ENCODE measurements around the gene FAM114A1. TPM values are rescaled to one million over a fixed set of nuclear protein-coding genes. Genes with fewer than 3 reads are reported as not detected.

FAM114A1 gene
- total RNA-seq, 4 donors from 2014 or later, result 59.8 to 132 (median 103) TPM

- ATAC-seq (ENCODE audit: low FRiP score) (no peak), DNase-seq (ENCODE audit: low spot score) (no peak)
- TF ChIP-seq CTCF (IDR thresholded peaks at IDR 0.05), result no peak
Measured at GRCh38 chr4:38837849-38838248, 29.8 kb upstream of the FAM114A1 start.

GRCh38 chr4:38842994-38843393, 24.6 kb upstream of the FAM114A1 start:
- no peak for DNase-seq (ENCODE audit: low spot score)
- no peak for TF ChIP-seq CTCF (IDR thresholded peaks at IDR 0.05)
- no peak for ATAC-seq (ENCODE audit: low FRiP score)

GRCh38 chr4:38846015-38846414, 21.6 kb upstream of the FAM114A1 start:
- TF ChIP-seq CTCF (IDR thresholded peaks at IDR 0.05), result no peak
- ATAC-seq (ENCODE audit: low FRiP score), result no peak
- no peak for DNase-seq (ENCODE audit: low spot score)

- no peak for ATAC-seq (ENCODE audit: low FRiP score)
- DNase-seq (ENCODE audit: low spot score), result no peak
- TF ChIP-seq CTCF (IDR thresholded peaks at IDR 0.05), result no peak
Measured at GRCh38 chr4:38855466-38855865, 12.1 kb upstream of the FAM114A1 start.

- DNase-seq (ENCODE audit: low spot score) (no peak), ATAC-seq (ENCODE audit: low FRiP score) (no peak)
- no peak for TF ChIP-seq CTCF (IDR thresholded peaks at IDR 0.05)
Measured at GRCh38 chr4:38856046-38856445, 11.6 kb upstream of the FAM114A1 start.

- TF ChIP-seq CTCF (IDR thresholded peaks at IDR 0.05), result peak in 1 of 3 donors; percentile 28
- DNase-seq (ENCODE audit: low spot score), result no peak
- ATAC-seq (ENCODE audit: low FRiP score), result no peak
Measured at GRCh38 chr4:38856524-38857337, 10.9 kb upstream of the FAM114A1 start, which contains the start of gene TLR6. Gene TLR6, minus strand, starts transcription at chr4:38856817. Its CDS starts 27,344 bp downstream, at chr4:38829473.
